NCI-H2171 (cell line): ENCODE measurements around the gene TWIST2.

Experiments
- DNase-seq: peaks from one replicate; lab custom pipeline; 2025; lab: John Stamatoyannopoulos, UW

The TWIST2 gene

GRCh38 chr2:238919307-238919706 lies 71.4 kb downstream of the TWIST2 start:
- no peak for DNase-seq

- no peak for DNase-seq
These were observed 72.2 kb downstream of the TWIST2 start for GRCh38 chr2:238920053-238920452.

- no peak for DNase-seq
These were observed 72.7 kb downstream of the TWIST2 start for GRCh38 chr2:238920601-238921001.

DNA sequence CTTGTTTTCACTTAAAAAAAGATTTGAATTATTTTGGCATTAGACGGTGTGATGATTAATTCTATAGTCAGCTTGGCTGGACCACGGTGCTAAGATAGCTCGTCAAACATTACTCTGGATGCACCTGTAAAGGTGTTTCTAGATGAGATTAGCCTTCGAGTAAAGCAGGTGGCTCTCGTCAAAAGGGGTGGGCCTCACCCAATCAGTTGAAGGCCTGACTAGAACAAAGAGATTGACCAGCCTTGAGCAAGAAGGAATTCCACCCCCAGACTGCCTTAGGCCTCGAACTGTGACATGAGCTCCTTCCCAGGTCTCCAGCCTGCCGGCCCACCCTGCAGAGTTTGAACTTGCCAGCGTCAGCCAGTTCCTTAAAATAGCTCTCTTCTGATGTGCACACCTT lies 73.4 kb downstream of the TWIST2 start:
- no peak for DNase-seq

DNA sequence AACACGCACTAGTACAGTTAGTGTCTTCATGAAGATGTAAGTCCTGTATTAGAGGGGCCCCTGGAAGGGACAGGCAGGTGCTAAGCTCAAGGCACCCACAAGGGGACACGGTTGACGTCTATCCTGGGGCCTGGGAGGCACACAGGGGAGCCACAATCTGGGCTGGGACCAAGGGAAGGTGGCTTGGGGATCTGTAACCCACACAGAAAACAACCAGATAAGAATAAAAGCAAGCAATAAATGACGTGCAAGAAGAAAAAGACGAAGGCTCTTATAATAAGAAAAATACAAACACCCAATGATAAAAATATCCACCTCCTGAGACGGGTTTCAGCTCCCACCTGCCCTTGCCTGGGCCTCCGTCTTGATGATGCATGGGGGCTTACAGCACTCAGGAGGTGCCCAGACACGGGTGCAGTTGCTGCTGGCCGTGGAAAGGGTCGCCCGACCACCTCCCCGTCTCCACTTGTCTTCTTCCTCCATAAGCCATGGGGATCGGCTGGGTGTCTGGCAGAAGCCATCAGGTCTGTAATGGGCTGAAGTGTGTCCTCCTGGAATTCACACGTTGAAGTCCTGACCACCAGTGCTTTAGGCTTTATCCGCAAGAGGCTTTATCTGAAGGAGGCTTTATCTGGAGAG lies 73.9 kb downstream of the TWIST2 start:
- DNase-seq, result no peak

DNA sequence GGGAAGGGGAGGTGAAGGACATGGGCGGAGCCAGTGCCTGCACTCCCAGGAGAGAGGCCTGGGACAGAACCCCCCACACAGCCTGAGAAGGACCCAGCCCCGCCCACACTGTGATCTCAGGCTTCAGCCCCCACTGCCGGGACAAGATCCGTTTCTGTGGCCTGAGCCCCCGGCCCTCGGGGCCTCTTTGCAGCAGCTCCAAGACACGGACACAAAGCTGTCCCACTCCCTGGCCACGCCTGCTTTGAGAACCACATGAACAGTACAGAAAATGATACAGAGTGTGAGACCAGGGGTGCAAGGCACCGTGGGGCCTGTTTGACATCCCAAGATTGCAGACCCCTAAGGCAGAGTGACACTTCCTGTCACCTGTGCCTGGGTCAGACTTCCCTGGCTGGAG lies 74.5 kb downstream of the TWIST2 start:
- no peak for DNase-seq

- DNase-seq, result no peak
These were observed 76.1 kb downstream of the TWIST2 start for GRCh38 chr2:238924032-238924431.

DNA sequence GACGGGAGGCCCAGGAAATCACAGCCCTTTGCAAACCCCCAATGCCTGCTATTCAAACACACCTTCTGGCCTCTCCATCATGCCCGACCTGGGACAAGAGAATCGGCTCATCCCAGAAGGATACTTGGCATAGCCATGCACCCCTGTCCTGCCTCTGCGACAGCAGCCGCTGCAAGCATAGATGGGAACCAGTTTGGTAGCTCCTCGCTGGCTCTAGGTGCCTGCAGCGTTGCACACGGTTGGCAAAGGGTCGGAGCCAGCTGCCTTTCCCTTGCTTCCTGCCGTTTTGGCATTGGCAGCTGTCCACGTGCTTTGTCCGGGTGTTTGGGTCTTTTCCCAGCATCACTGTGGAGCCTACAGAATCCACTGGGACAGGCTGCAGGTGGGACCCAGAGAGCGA lies 76.9 kb downstream of the TWIST2 start:
- DNase-seq, result no peak

- DNase-seq, result no peak
These were observed 77.4 kb downstream of the TWIST2 start for GRCh38 chr2:238925281-238925680.

DNA sequence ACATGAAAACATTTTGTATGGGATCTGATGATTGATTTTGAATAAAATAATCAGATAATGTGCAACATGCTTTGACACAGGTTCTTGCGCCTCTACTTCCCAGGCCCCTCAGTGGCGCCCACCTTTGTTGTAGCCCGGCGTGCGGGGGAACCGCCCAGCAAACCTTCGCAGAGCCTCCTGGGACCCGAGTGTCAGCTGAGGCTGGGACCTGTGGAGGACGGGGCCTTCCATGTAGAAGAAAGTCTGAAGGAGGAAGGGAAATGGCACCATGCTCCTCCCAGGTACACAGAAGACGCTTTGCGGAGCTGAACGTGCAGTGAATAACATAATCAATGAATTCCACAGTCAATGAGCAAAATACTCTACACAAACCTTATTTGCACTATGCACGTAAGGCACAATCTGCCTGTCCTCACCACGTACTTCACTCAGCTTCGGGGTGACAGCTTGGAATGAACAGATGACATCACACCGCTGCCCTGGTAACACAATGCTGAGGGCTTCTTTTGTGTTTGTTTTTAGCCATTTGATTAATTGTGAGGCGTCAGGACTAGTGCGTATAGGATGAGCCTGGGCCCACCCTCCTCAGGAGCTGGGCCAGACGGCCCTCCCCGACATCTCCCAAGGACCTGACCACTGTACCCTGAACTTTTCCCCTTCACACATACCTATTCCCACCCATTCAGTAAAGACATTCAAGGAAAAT lies 78.1 kb downstream of the TWIST2 start:
- no peak for DNase-seq

DNA sequence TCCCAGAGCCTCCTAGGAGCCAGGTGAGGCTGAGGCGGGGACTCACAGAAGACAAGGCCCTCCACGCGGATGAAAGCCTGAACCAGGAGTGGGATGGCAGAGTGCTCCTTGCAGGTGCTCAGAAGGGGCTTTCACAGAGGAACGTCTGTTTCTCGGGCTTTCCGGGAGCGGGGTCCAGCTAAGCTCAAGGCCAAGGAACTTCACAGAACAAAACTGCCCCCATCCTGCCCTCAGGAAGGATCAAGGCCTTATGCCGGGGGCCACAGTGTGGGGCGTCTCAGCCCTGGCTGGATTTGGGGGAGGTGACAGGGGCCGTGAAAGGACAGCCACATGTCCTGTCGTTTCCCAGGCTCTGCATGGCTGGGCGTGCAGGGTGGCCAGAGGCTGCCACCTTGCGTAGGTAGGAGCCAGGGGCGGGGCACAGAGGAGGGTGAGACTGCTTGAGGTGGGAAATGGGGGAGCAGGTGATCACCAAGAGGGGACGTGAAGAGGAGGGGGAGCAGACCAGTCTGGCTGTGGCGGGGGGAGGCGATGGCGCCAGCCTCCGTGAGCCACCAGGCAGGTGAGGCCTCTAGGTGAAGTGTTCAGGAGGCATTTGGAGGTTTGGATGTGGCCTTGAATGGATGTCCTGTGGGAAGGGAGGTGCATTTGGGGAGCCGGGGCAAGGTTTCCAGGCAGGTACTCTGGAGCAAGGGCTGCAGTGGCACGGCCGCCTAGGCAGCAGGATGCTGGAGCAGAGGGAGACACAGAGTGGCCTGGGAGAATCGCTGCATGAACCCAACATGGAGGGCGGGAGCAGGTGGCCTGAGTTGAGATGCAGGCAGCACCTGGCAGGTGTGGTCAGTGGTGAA lies 79.1 kb downstream of the TWIST2 start:
- DNase-seq, result no peak

DNA sequence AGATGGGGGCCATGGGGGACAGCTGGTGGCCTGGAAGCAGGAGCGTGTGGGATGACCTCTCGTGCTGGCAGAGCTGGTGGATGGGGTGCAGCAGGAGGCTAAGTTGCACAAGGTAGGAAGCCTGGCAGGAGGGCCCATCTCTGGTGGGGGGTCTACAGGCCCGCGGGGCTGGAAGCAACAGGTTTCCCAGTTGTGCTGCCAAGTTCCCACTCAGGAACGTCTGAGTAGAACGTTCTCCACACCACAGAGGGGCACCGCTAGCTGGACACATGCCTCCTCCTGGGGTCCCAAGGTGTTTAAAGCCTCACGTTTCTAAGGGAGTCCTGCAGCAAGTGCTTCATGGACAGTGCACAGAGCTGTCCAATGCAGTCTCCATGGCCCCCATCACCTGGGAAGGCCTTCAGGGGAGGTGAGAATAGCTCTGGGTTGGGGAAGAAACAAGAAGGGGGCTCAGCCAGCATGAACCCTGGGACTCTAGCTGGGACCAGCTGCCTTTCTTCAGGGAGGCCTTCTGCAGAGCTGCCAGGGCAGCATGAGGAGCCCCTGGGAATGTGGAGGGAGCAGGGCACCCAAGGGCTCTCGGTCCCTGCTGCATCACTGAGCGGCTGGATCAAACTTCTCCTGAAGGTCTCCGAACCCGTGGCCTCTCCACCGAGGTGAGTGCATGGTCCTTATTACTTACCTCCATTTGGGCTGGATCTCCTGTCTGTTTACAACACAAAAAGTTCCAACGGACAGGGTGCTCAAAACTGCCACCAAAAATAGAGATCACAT lies 80.0 kb downstream of the TWIST2 start:
- DNase-seq, result no peak

- no peak for DNase-seq
These were observed 80.8 kb downstream of the TWIST2 start for GRCh38 chr2:238928520-238929241.

GRCh38 chr2:238929242-238930081 lies 81.6 kb downstream of the TWIST2 start:
- DNase-seq, result no peak

DNA sequence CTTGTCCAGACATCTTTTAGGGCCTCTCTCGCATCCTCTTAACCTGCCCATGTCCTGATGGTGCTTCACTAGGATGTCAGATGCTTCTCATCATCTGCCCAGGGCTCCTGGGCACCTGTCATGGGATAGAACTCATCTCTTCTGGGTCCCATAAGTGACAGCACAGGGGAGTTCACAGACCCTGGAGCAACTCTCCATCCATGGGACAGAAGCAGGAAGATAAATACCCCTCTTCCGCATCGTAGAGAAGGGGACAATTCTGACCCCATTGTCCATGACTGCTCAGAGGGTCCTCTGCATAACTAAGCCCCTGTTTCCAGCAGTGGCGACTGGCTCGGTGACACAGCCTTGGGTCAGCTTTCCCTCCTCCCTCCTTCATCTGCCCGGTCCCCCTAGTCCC lies 82.3 kb downstream of the TWIST2 start:
- no peak for DNase-seq

- DNase-seq, result no peak
These were observed 88.5 kb downstream of the TWIST2 start for GRCh38 chr2:238936162-238937052.

DNA sequence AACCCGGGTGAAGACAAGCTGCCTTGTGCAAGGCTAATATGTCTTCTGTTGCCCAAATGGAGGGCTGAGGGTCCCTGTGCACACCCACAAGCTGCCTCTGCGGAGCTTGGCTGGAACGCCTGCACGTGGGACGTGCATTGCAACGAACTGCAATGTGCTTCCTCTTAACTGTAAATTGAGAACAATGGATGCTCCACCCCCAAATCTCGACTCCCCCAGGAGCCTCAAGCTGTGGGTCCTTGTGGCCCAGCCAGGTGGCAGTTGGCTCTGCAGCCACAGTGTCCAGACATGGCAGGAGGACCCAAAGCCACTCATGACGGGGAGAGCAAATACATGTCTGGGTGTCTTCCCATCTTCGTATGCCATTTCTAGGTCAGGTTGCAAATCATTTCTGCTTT lies 90.1 kb downstream of the TWIST2 start:
- no peak for DNase-seq

DNA sequence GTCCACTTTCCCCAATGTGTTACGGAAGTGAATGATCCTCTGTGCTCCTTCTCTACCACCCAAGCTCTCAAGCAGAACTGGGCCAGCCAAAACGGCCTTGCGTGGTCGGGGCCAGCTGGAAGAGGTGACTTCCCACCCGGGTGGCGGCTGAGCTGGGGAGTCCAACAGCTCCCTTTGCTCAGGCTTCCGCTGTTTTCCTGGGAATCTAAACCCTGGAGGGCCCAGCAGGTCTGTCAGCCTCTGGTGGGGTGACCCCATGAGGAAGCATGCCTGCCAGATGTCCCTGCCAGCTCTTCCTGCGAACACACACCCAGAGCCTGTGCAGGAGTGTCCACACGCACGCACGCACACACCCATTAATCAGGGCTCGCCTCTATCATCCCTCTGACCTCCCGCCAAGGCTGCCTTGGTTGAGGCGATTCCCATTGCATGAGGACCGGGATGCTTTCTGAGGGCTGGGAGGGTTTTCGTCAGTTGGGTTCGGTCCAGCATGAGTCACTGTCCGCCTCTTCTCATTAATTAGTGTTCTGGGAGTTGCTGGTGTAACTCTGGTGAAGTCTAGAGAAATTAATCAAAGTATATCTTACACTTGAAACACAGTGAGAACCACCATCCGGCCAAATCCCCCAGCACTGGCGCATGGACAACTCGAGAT lies 90.6 kb downstream of the TWIST2 start:
- DNase-seq, result no peak

DNA sequence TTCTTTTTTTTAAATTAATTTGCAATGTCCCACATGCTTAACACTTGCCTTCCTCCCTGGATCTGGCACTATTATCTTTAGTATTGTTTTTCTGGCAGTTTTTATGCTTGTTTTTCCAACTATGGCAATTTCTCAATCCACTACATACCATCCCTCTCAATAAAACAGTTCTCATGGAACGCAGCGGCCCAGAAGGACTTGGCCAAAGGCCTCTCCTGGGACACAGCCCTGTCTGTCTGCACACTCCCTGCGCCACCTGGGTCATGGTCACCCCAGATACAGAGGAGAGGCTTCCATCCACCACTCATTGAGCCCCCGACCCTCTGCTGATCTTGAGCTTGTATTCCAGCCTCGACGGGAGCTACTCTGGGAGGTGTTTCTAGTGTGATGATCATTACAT lies 91.2 kb downstream of the TWIST2 start:
- DNase-seq, result no peak
